Spleen (tissue), 11 donors: ENCODE results near the gene SNCG. TPM values are rescaled to one million over a fixed set of nuclear protein-coding genes. Genes with fewer than 3 reads are reported as not detected.
A peak's percentile ranks its signal among the peaks of the same experiment; 100 is the strongest.

ENCODE experiments used
- DNase-seq: peaks from one replicate; pipeline ENCODE4 v3.0.0-alpha.2; 2020
- H3K27ac ChIP-seq, 8 donors: fragments of 200-600 bp; sonication (generic) in 7 of 8; 1 replicate in 4 of 8; 2 replicates in 4 of 8; pipeline versions ENCODE4 v1.5.0 to v1.8.0; 2016 to 2021; ENCODE audit warnings: inconsistent platforms in 4 of 8, mild to moderate bottlenecking in 4 of 8, moderate library complexity in 1 of 8
- H3K27me3 ChIP-seq, 7 donors: fragments of 200-600 bp; sonication (generic) in 6 of 7; replicated peaks in 1 of 7; 1 replicate in 4 of 7; 2 replicates in 3 of 7; pipeline versions ENCODE4 v1.5.0 to v1.8.0; 2016 to 2021; ENCODE audit warnings: inconsistent platforms in 3 of 7, mild to moderate bottlenecking in 1 of 7
- H3K36me3 ChIP-seq, 6 donors: fragments of 200-600 bp; sonication (generic) in 5 of 6; 1 replicate in 4 of 6; 2 replicates in 2 of 6; pipeline versions ENCODE4 v1.5.0 to v1.8.0; 2016 to 2021; ENCODE audit warnings: inconsistent platforms in 2 of 6
- H3K4me1 ChIP-seq, 6 donors: fragments of 200-600 bp; sonication (generic) in 5 of 6; 1 replicate in 3 of 6; 2 replicates in 3 of 6; pipeline versions ENCODE4 v1.5.0 to v1.8.0; 2016 to 2021; ENCODE audit warnings: inconsistent platforms in 3 of 6
- H3K4me3 ChIP-seq, 8 donors: fragments of 200-600 bp; sonication (generic) in 7 of 8; 1 replicate in 4 of 8; 2 replicates in 4 of 8; pipeline versions ENCODE4 v1.5.0 to v1.8.0; 2016 to 2021; ENCODE audit warnings: inconsistent platforms in 4 of 8, mild to moderate bottlenecking in 4 of 8, moderate library complexity in 2 of 8
- H3K9me3 ChIP-seq, 8 donors: fragments of 200-600 bp; sonication (generic) in 7 of 8; 1 replicate in 4 of 8; 2 replicates in 4 of 8; pipeline versions ENCODE4 v1.5.0 to v1.8.0; 2016 to 2021; ENCODE audit warnings: inconsistent platforms in 4 of 8
- POLR2A ChIP-seq, 3 donors: fragments of 450-650 bp; IDR thresholded peaks; one replicate each; pipeline ENCODE4 v1.5.1; 2017; ENCODE audit warnings: antibody characterized with exemption in 3 of 3, mild to moderate bottlenecking in 1 of 3
- POLR2AphosphoS5 ChIP-seq, 3 donors: sonication (generic); formaldehyde crosslinking; IDR thresholded peaks; one replicate each; pipeline ENCODE4 v1.5.1; 2017; ENCODE audit warnings: antibody characterized with exemption in 3 of 3
- WGBS, 5 donors: extraction: QIAGEN DNeasy Blood & Tissue Kit in 3 of 5; methylation state at CpG; one replicate each; pipeline versions ENCODE4 v1.1.5 to v1.1.7; 2013 to 2018; 5-methylcytosine and 5-hydroxymethylcytosine counted together
- intact Hi-C: fragments of 100-400 bp; cut with DNase I; formaldehyde crosslinking; loops from one replicate; pipeline ENCODE4 v1.15.0; 2023; ENCODE audit warnings: low total_unique reads
- polyA plus RNA-seq, 3 donors: library from polyadenylated mRNA; stranded (reverse); fragments of 200-250 nt; gene quantifications; one replicate each; pipeline ENCODE4 v1.2.1, GENCODE V29; 2013
- total RNA-seq, 7 donors: library from RNA; depleted of rRNA in 3 of 7; stranded (reverse); fragments of >200 nt in 3 of 7; fragmentation: NEBNext Ultra II Directional in 4 of 7; extraction: Animal tissue kit (Norgen Biotek cat#: 25700) in 4 of 7; gene quantifications; one replicate each; pipeline versions ENCODE4 v1.1.0 to v1.2.1, GENCODE V29; 2016 to 2021
- TF ChIP-seq, protein P1 (sequence below), 11 experiments: fragments of 200-600 bp in 7 of 11; fragments of 450-650 bp in 4 of 11; sonication (generic) in 4 of 11; IDR thresholded peaks in 8 of 11; conservative IDR thresholded peaks in 3 of 11; 1 replicate in 7 of 11; 2 replicates in 4 of 11; pipeline versions ENCODE4 v1.4.0 to v1.8.0; 2016 to 2021; ENCODE audit warnings: antibody characterized with exemption in 11 of 11, inconsistent platforms in 4 of 11, mild to moderate bottlenecking in 1 of 11
- donor health status: healthy with polysubstance abuse.
- donor health status: DM: no; HTN: no; CAD: no; lungs with moderate emphysema.
- donor health status: DM: no; HTN: no; CAD: no.
- donor health status: Bipolar disorder and iron deficiency.
- donor health status: healthy.
- donor health status: DM: no; HTN: no; CAD: no.
- donor health status: DM: yes; HTN: yes; CAD: no.

The SNCG gene
- total and polyA plus RNA-seq, 10 donors: 19.9 to 127 (median 81.1) TPM

- H3K4me1 ChIP-seq: peaks cover 1 to 67% (median 37%) of the 10 kb centered on the region in 6 donors
- 65 to 76% (median 75%) methylated on average over 11 to 13 of the region's 13 CpGs for WGBS, 5 donors
- intact Hi-C loops: no loop called here
- H3K27me3 ChIP-seq: peaks cover 0 to 12% (median 0%) of the 10 kb centered on the region in 7 donors
- TF ChIP-seq, protein P1, sequence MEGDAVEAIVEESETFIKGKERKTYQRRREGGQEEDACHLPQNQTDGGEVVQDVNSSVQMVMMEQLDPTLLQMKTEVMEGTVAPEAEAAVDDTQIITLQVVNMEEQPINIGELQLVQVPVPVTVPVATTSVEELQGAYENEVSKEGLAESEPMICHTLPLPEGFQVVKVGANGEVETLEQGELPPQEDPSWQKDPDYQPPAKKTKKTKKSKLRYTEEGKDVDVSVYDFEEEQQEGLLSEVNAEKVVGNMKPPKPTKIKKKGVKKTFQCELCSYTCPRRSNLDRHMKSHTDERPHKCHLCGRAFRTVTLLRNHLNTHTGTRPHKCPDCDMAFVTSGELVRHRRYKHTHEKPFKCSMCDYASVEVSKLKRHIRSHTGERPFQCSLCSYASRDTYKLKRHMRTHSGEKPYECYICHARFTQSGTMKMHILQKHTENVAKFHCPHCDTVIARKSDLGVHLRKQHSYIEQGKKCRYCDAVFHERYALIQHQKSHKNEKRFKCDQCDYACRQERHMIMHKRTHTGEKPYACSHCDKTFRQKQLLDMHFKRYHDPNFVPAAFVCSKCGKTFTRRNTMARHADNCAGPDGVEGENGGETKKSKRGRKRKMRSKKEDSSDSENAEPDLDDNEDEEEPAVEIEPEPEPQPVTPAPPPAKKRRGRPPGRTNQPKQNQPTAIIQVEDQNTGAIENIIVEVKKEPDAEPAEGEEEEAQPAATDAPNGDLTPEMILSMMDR (IDR thresholded peaks at IDR 0.05 in 8 of 11, conservative IDR thresholded peaks at IDR 0.05 in 3 of 11): no peak
- TF ChIP-seq POLR2AphosphoS5 (IDR thresholded peaks at IDR 0.05) (no peak), POLR2A (IDR thresholded peaks at IDR 0.05) (no peak)
- peaks cover 0 to 27% (median 20%) of the 10 kb centered on the region in 8 donors for H3K9me3 ChIP-seq
- DNase-seq: peak; percentile 66
- peak overlapping the region; percentile 49 to 87 (median 76) for H3K27ac ChIP-seq
- peak overlapping the region in 7 of 8 donors; percentile 36 to 72 (median 51) for H3K4me3 ChIP-seq
- no peaks in the 10 kb centered on the region for H3K36me3 ChIP-seq
Measured at GRCh38 chr10:86954681-86955500, 3.5 kb upstream of the SNCG start.

DNA sequence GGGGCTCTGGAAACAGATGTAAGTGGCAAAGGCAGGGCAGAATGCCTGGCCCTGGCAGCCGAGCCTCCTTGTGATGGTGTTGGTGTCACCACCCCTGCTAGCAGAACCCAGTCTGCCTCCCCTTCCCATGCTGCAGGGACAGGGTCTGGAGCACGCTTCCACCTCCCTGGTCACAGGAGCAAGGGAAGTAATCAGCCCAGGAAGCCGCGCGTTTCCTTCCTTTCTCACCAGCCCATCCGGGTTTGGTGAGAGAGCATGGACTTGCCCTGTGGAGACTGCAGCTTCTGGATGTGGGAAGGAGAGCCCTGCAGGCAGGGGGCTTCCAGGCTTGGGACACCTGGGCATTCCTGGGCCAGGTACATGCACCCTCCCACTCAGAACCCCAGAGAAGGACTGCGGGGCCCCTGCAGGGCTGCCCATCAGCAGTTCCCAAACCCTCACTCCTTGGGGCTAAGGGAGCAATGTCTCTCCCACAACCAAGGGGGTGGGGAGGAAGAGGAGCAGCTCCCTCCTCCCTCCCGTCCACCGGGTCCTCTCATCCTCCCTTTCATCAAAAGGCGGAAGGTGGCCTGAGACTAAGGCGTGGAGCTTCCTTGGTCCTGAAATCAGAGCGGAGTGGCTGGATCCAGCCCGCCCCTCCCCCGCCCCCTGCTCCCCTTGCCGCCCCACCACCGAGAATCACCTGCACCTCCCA is 2.8 kb upstream of the SNCG start:
- Histone ChIP-seq H3K4me1 (peaks cover 7 to 74% (median 40%) of the 10 kb centered on the region in 6 donors), H3K9me3 (peaks cover 0 to 27% (median 20%) of the 10 kb centered on the region in 8 donors), H3K27me3 (peaks cover 0 to 19% (median 0%) of the 10 kb centered on the region in 7 donors), H3K4me3 (peak overlapping the region; percentile 27 to 72 (median 50)), H3K27ac (peak overlapping the region; percentile 49 to 87 (median 76)), H3K36me3 (no peaks in the 10 kb centered on the region)
- 45 to 56% (median 50%) methylated on average over 15 to 16 of the region's 16 CpGs for WGBS, 5 donors
- DNase-seq: peak; percentile 82
- intact Hi-C loops: no loop called here
- no peak for TF ChIP-seq POLR2A (IDR thresholded peaks at IDR 0.05)
- TF ChIP-seq POLR2AphosphoS5 (IDR thresholded peaks at IDR 0.05): peak; percentile 31 to 80 (median 72)

DNA sequence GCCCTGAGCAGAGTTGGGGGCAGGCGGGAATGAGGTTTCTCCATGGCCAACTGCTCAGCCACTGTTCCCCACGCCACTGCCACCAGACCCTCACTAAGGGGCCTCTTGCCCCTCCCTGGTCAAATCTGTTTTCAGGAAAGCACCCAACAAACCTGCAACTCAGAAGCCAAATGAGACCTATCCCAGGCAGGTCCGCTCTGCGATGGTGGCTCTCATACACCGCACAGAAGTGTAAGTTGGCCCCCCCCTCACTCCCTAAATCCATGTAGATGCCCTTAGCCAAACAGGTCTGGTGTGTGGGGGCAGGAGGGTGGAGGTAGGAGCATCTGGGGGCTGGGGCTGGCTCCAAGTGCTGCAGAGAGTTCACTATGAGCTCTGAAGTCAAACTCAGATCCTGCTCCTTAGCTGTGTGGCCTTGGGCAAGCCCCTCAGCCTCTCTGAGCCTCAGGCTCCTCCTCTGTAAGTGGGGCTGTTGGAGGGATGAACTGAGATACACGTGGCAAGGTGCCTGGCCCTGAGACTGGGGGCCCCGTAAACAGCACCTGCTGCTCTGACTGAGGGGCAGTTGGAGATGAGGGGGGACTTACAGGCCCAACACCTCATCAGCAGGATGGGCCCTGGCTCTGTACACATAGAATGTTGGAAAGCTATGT is 2.1 kb upstream of the SNCG start:
- intact Hi-C loops: no loop called here
- Histone ChIP-seq H3K36me3 (peaks cover 0 to 5% (median 0%) of the 10 kb centered on the region in 6 donors), H3K4me3 (peak overlapping the region; percentile 27 to 72 (median 50)), H3K4me1 (peaks cover 8 to 81% (median 43%) of the 10 kb centered on the region in 6 donors), H3K9me3 (peaks cover 0 to 27% (median 20%) of the 10 kb centered on the region in 8 donors), H3K27me3 (peaks cover 0 to 22% (median 0%) of the 10 kb centered on the region in 7 donors), H3K27ac (peak overlapping the region; percentile 21 to 87 (median 76))
- DNase-seq: peak; percentile 62
- 53 to 74% (median 60%) methylated on average over 6 to 7 of the region's 7 CpGs for WGBS, 5 donors
- no peak for TF ChIP-seq POLR2AphosphoS5 (IDR thresholded peaks at IDR 0.05)
- no peak for TF ChIP-seq POLR2A (IDR thresholded peaks at IDR 0.05)
- TF ChIP-seq, protein P1 (IDR thresholded peaks at IDR 0.05 in 8 of 11, conservative IDR thresholded peaks at IDR 0.05 in 3 of 11): no peak

- Histone ChIP-seq H3K27ac (peak overlapping the region; percentile 21 to 87 (median 76)), H3K4me1 (peaks cover 8 to 81% (median 44%) of the 10 kb centered on the region in 6 donors), H3K27me3 (peaks cover 0 to 22% (median 0%) of the 10 kb centered on the region in 7 donors), H3K4me3 (peak overlapping the region; percentile 27 to 72 (median 50)), H3K36me3 (peaks cover 0 to 11% (median 0%) of the 10 kb centered on the region in 6 donors), H3K9me3 (peaks cover 0 to 21% (median 15%) of the 10 kb centered on the region in 8 donors)
- WGBS, 5 donors: 55 to 82% (median 71%) methylated on average over 4 to 7 of the region's 7 CpGs
- intact Hi-C loops: no loop called here
- no peak for DNase-seq
- TF ChIP-seq POLR2A (IDR thresholded peaks at IDR 0.05) (no peak), POLR2AphosphoS5 (IDR thresholded peaks at IDR 0.05) (no peak)
- TF ChIP-seq, protein P1 (IDR thresholded peaks at IDR 0.05 in 8 of 11, conservative IDR thresholded peaks at IDR 0.05 in 3 of 11): no peak
Measured at GRCh38 chr10:86956848-86957448, 1.5 kb upstream of the SNCG start.
